Endothelial cell of umbilical vein (primary cell): ENCODE results near the gene PCBP1. TPM values are rescaled to one million over a fixed set of nuclear protein-coding genes. Genes with fewer than 3 reads are reported as not detected.

ENCODE experiments used
- BruUV-seq: library from RNA; stranded (reverse); fragments of 400-500 nt; replicated peaks from 2 replicates; lab custom pipeline; 2021; lab: Mats Ljungman, UMichigan
- CTCF ChIA-PET: fragments of 300-600, 350-600 bp; sonication (Branson Sonifier 250); formaldehyde crosslinking; loops from one replicate; lab custom pipeline; 2021; ENCODE audit warnings: antibody characterized with exemption, inconsistent platforms; lab: Charles Lee
- POLR2A ChIA-PET: fragments of 300-600, 350-600 bp; sonication (Branson Sonifier 250); formaldehyde crosslinking; loops from one replicate; lab custom pipeline; 2021; ENCODE audit warnings: antibody characterized with exemption, inconsistent platforms; lab: Charles Lee
- DNase-seq: peaks from one replicate; pipeline ENCODE4 v3.0.0-alpha.2; 2011; ENCODE audit warnings: low read depth, low spot score
- FAIRE-seq: peaks from 2 replicates; lab custom pipeline; 2011; peaks lifted over from hg19 to GRCh38; lab: Jason Lieb, UNC
- H2AFZ ChIP-seq: 2 replicates; pipeline ENCODE4 v1.6.0; 2012; ENCODE audit warnings: low read depth, low read length, control low read depth, inconsistent platforms
- H3K27ac ChIP-seq: 2 replicates; pipeline ENCODE4 v1.5.1; 2011; ENCODE audit warnings: low read depth, mild to moderate bottlenecking, control low read depth, low read length, moderate library complexity; ENCODE audit not compliant: insufficient read depth
- H3K27me3 ChIP-seq, 2 experiments: 2 replicates each; pipeline versions ENCODE4 v1.6.0 to v1.6.1; 2011; ENCODE audit warnings: low read length in 2 of 2, mixed read lengths in 1 of 2; ENCODE audit not compliant: control insufficient read depth in 2 of 2, insufficient read depth in 2 of 2
- H3K36me3 ChIP-seq, 2 experiments: 2 replicates in 1 of 2; 3 replicates in 1 of 2; pipeline ENCODE4 v1.5.1; 2011; ENCODE audit warnings: low read length in 2 of 2, mild to moderate bottlenecking in 1 of 2, moderate library complexity in 1 of 2; ENCODE audit not compliant: control insufficient read depth in 2 of 2, insufficient read depth in 2 of 2; ENCODE audit errors: extremely low read depth in 1 of 2
- H3K4me1 ChIP-seq: 3 replicates; pipeline ENCODE4 v1.5.1; 2011; ENCODE audit warnings: mild to moderate bottlenecking, low read length; ENCODE audit not compliant: control insufficient read depth, insufficient read depth; ENCODE audit errors: extremely low read depth
- H3K4me2 ChIP-seq: 2 replicates; pipeline ENCODE4 v1.6.1; 2011; ENCODE audit warnings: low read length, control low read depth, mixed read lengths; ENCODE audit not compliant: insufficient read depth
- H3K4me3 ChIP-seq, 3 experiments: fragments of 200-600 bp in 1 of 3; sonication (generic), shearing (Covaris generic) in 1 of 3; replicated peaks in 1 of 3; 2 replicates each; pipeline ENCODE4 v1.5.1; 2011 to 2016; ENCODE audit warnings: control low read depth in 3 of 3, low read length in 3 of 3, mild to moderate bottlenecking in 2 of 3, inconsistent platforms in 1 of 3, low read depth in 1 of 3, moderate library complexity in 1 of 3; ENCODE audit not compliant: insufficient read depth in 1 of 3
- H3K79me2 ChIP-seq: 2 replicates; pipeline ENCODE4 v1.6.0; 2012; ENCODE audit warnings: low read length, inconsistent platforms; ENCODE audit not compliant: control insufficient read depth, insufficient read depth
- H3K9ac ChIP-seq: replicated peaks from 2 replicates; pipeline ENCODE3; 2011; ENCODE audit warnings: low read length, control low read depth; ENCODE audit not compliant: insufficient read depth; ENCODE audit errors: extremely low read depth
- H3K9me1 ChIP-seq: replicated peaks from 3 replicates; pipeline ENCODE4 v1.6.0; 2011; ENCODE audit warnings: mild to moderate bottlenecking, low read length; ENCODE audit not compliant: control insufficient read depth, insufficient read depth; ENCODE audit errors: extremely low read depth
- H3K9me3 ChIP-seq: replicated peaks from 2 replicates; pipeline ENCODE4 v1.5.1; 2012; ENCODE audit warnings: low read length, inconsistent platforms; ENCODE audit not compliant: control insufficient read depth, insufficient read depth
- H4K20me1 ChIP-seq: replicated peaks from 2 replicates; pipeline ENCODE3; 2011; ENCODE audit warnings: mild to moderate bottlenecking, low read length; ENCODE audit not compliant: control insufficient read depth, insufficient read depth; ENCODE audit errors: extremely low read depth
- EZH2 ChIP-seq: IDR thresholded peaks from 2 replicates; pipeline ENCODE4 v1.6.1; 2012; ENCODE audit warnings: borderline replicate concordance, low read depth, mild to moderate bottlenecking, moderate library complexity, low read length, inconsistent platforms; ENCODE audit not compliant: severe bottlenecking
- FOS ChIP-seq: IDR thresholded peaks from 2 replicates; pipeline ENCODE4 v1.6.1; 2011; ENCODE audit warnings: mild to moderate bottlenecking, low read length, moderate library complexity, borderline replicate concordance; ENCODE audit not compliant: insufficient read depth
- GATA2 ChIP-seq: IDR thresholded peaks from 2 replicates; pipeline ENCODE4 v1.7.0; 2011; ENCODE audit warnings: low read depth, mild to moderate bottlenecking, moderate library complexity, mixed read lengths, low read length; ENCODE audit not compliant: insufficient read length, insufficient read depth
- JUN ChIP-seq: IDR thresholded peaks from 2 replicates; pipeline ENCODE4 v1.6.1; 2011; ENCODE audit warnings: borderline replicate concordance, low read depth; ENCODE audit not compliant: insufficient read length, insufficient read depth
- MYC ChIP-seq: IDR thresholded peaks from one replicate; pipeline ENCODE4 v1.6.1; 2011; ENCODE audit warnings: mild to moderate bottlenecking, low read depth, low read length
- POLR2A ChIP-seq: IDR thresholded peaks from 2 replicates; pipeline ENCODE4 v1.6.1; 2012; ENCODE audit warnings: low read depth, mild to moderate bottlenecking, control low read depth, low read length
- POLR2AphosphoS5 ChIP-seq: IDR thresholded peaks from 2 replicates; pipeline ENCODE4 v1.6.1; 2012; ENCODE audit warnings: low read depth, mild to moderate bottlenecking, control low read depth, low read length, moderate library complexity; ENCODE audit not compliant: insufficient read depth
- dilution Hi-C: fragments of 300-500 bp; cut with MboI; formaldehyde crosslinking; loops from one replicate; pipeline ENCODE4 v1.15.0; 2019; ENCODE audit warnings: low sequenced_read_pairs; ENCODE audit not compliant: extremely low pct_ligation_motif_present
- intact Hi-C: fragments of 100-400 bp; cut with micrococcal nuclease; formaldehyde crosslinking; loops from one replicate; pipeline ENCODE4 v1.10.0; 2022
- polyA plus RNA-seq, 4 experiments: library from polyadenylated mRNA; depleted of rRNA in 3 of 4; stranded (reverse) in 3 of 4; unstranded in 1 of 4; fragments of >200 nt; gene quantifications; 2 replicates each; pipeline versions ENCODE4 v1.2.1 to v1.2.3, GENCODE V29; 2011 to 2012; ENCODE audit warnings: missing spikeins in 1 of 4
- total RNA-seq: library from RNA; stranded (reverse); gene quantifications from 2 replicates; pipeline ENCODE4 v1.2.3, GENCODE V29; 2021
- TF ChIP-seq, protein P1 (sequence below): IDR thresholded peaks from 2 replicates; pipeline ENCODE4 v1.6.1; 2011; ENCODE audit not compliant: insufficient read depth, insufficient read length
- TF ChIP-seq, protein P2 (sequence below), 2 donors: IDR thresholded peaks; 1 replicate in 1 of 2; 2 replicates in 1 of 2; pipeline ENCODE4 v1.5.1; 2011; ENCODE audit warnings: low read length in 2 of 2, mild to moderate bottlenecking in 2 of 2, moderate library complexity in 2 of 2, control low read depth in 1 of 2, inconsistent platforms in 1 of 2, low read depth in 1 of 2; ENCODE audit not compliant: insufficient read depth in 1 of 2; ENCODE audit errors: extremely low read depth in 1 of 2

The PCBP1 gene
- total and polyA plus RNA-seq, 2 donors (not counting 3 experiments of a cell fraction or from before 2014, with no cell fraction given) = 196 to 360 TPM

- H3K4me3 ChIP-seq = no peak overlapping the region
- no peak for FAIRE-seq
- POLR2A ChIA-PET = interaction anchor here (0.6 to 1.3 kb wide), 2 partner anchors 42 to 177 kb away, joined by 4 read pairs; no protein-coding TSS in a partner anchor
- H3K27ac ChIP-seq = no peak overlapping the region
- BruUV-seq = no TSS peak
- dilution Hi-C loops = no loop called here
- H3K79me2 ChIP-seq = peaks cover 27% of the 10 kb centered on the region
- CTCF ChIA-PET = interaction anchor here (1.4 kb wide), 1 partner anchor 43 kb away, joined by 5 read pairs; no protein-coding TSS in a partner anchor
- H3K4me2 ChIP-seq = no peak overlapping the region
- peaks cover 0 to 4% of the 10 kb centered on the region in 2 experiments for H3K36me3 ChIP-seq
- H3K9me1 ChIP-seq = no peaks in the 10 kb centered on the region
- H3K9me3 ChIP-seq = no peaks in the 10 kb centered on the region
- TF ChIP-seq POLR2AphosphoS5 (no peak), MYC (no peak), POLR2A (no peak), FOS (no peak), EZH2 (no peak), JUN (no peak), GATA2 (no peak)
- TF ChIP-seq, protein P1, sequence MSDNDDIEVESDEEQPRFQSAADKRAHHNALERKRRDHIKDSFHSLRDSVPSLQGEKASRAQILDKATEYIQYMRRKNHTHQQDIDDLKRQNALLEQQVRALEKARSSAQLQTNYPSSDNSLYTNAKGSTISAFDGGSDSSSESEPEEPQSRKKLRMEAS = no peak
- TF ChIP-seq, protein P2, sequence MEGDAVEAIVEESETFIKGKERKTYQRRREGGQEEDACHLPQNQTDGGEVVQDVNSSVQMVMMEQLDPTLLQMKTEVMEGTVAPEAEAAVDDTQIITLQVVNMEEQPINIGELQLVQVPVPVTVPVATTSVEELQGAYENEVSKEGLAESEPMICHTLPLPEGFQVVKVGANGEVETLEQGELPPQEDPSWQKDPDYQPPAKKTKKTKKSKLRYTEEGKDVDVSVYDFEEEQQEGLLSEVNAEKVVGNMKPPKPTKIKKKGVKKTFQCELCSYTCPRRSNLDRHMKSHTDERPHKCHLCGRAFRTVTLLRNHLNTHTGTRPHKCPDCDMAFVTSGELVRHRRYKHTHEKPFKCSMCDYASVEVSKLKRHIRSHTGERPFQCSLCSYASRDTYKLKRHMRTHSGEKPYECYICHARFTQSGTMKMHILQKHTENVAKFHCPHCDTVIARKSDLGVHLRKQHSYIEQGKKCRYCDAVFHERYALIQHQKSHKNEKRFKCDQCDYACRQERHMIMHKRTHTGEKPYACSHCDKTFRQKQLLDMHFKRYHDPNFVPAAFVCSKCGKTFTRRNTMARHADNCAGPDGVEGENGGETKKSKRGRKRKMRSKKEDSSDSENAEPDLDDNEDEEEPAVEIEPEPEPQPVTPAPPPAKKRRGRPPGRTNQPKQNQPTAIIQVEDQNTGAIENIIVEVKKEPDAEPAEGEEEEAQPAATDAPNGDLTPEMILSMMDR (IDR thresholded peaks at IDR 0.05; ENCODE audit: extremely low read depth in 1 of 2, insufficient read depth in 1 of 2, low read depth in 1 of 2, low read length in 2 of 2) = no peak
- H4K20me1 ChIP-seq = no peaks in the 10 kb centered on the region
- intact Hi-C loops = no loop called here
- H2AFZ ChIP-seq = no peak overlapping the region
- H3K9ac ChIP-seq = no peak overlapping the region
- no peaks in the 10 kb centered on the region for H3K27me3 ChIP-seq
- H3K4me1 ChIP-seq = peaks cover 26% of the 10 kb centered on the region
- no peak for DNase-seq
Measured at GRCh38 chr2:70090706-70091334, 3.5 kb downstream of the PCBP1 start.
